SJSA1 (cell line): ENCODE data around the gene SYT15. TPM values are rescaled to one million over a fixed set of nuclear protein-coding genes. Genes with fewer than 3 reads are reported as not detected.
"Not testable (repeated sequence)": the region's sequence is repeated elsewhere in the genome, so short reads cannot be mapped to it uniquely, and the experiment has no call there.

Experiments
- DNase-seq, 2 experiments: peaks; one replicate each; pipeline ENCODE4 v3.0.0-alpha.2; 2015 to 2020; ENCODE audit warnings: low spot score in 2 of 2, low read depth in 1 of 2
- H3K27ac ChIP-seq: fragments of 250-450 bp; sonication (Bioruptor Pico); 2 replicates; pipeline ENCODE4 v1.5.1; 2020; ENCODE audit warnings: mild to moderate bottlenecking, moderate library complexity
- H3K27me3 ChIP-seq: fragments of 250-450 bp; sonication (Bioruptor Pico); replicated peaks from 2 replicates; pipeline ENCODE4 v1.5.1; 2020; ENCODE audit warnings: mild to moderate bottlenecking, moderate library complexity
- H3K36me3 ChIP-seq: fragments of 250-450 bp; sonication (Bioruptor Pico); 2 replicates; pipeline ENCODE4 v1.5.1; 2020; ENCODE audit warnings: mild to moderate bottlenecking
- H3K4me1 ChIP-seq: fragments of 250-450 bp; sonication (Bioruptor Pico); replicated peaks from 2 replicates; pipeline ENCODE4 v1.6.1; 2021; ENCODE audit warnings: mild to moderate bottlenecking
- H3K4me3 ChIP-seq: fragments of 250-450 bp; sonication (Bioruptor Pico); 2 replicates; pipeline ENCODE4 v1.5.1; 2020; ENCODE audit warnings: mild to moderate bottlenecking
- H3K9me3 ChIP-seq: fragments of 250-450 bp; sonication (Bioruptor Pico); replicated peaks from 2 replicates; pipeline ENCODE4 v1.5.1; 2020; ENCODE audit warnings: mild to moderate bottlenecking
- total RNA-seq: library from RNA; depleted of rRNA; stranded (reverse); fragments of >200 nt; shearing (Covaris generic); gene quantifications from 2 replicates; pipeline ENCODE4 v1.2.3, GENCODE V29; 2014; rRNA removed

The SYT15 gene
- total RNA-seq, 1 experiment from 2014 or later, result 5.2 TPM

DNA sequence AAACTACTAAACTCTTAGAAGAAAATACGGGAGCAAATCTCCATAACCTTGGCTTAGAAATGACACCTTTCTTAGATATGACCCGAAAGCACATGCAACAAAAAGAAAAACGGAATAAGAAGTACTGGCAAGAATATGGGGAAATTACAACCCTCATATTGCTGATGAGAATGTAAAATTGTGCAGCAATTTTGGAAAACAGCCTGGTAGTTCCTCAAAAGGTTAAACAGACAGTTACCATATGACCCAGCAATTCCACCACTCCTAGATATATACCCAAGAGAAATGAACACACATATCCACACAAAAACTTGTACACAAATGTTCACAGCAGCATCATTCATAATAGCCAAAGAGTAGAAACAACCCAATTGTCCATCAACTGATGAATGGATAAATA lies 37.3 kb downstream of the SYT15 start:
- H3K4me1 ChIP-seq, H3K9me3 ChIP-seq, H3K27me3 ChIP-seq, H3K27ac ChIP-seq, DNase-seq, H3K4me3 ChIP-seq, H3K36me3 ChIP-seq: not testable (repeated sequence)

DNA sequence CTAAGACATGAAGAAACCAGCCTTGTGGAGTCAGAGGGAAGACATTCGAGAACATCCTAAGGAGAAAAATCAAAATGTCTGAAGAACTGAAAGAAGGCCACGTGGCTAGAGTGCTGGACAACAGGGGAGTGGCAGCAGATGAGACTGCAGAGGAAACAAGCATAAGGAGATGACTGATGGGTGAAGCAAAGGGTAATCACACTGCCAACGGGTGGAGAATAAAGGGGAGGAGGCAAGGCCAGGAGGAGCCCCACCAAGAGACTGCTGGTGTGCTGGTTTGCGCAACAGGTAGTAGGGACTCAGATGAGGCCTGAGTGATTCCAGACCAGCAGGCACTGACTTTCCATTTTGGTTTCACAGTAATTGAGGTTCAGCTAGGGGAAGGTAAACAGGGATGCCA lies 38.2 kb downstream of the SYT15 start:
- H3K9me3 ChIP-seq, H3K4me1 ChIP-seq, H3K27me3 ChIP-seq, H3K4me3 ChIP-seq, H3K27ac ChIP-seq, H3K36me3 ChIP-seq, DNase-seq: not testable (repeated sequence)

DNA sequence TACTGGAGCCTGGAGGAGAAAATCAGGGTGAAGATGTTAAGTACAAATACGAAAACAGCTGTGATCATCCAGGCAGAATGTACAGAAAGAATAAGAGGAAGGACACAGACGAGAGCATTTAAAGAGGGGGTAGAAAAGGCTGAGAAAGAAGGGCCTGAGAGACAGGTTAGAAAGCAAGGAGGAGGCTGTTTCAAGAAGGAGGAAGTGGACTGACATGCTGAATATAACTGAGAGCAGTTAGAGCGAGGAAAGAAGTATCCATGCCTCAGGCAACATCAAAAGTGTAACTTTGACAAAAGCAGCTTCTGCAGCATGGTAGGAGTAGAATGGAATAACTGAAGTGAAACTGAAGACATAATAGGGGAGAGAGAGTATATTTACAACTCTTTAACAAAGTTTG lies 39.0 kb downstream of the SYT15 start:
- not testable (repeated sequence) for H3K4me1 ChIP-seq, H3K27me3 ChIP-seq, H3K9me3 ChIP-seq, DNase-seq, H3K36me3 ChIP-seq, H3K27ac ChIP-seq, H3K4me3 ChIP-seq

DNA sequence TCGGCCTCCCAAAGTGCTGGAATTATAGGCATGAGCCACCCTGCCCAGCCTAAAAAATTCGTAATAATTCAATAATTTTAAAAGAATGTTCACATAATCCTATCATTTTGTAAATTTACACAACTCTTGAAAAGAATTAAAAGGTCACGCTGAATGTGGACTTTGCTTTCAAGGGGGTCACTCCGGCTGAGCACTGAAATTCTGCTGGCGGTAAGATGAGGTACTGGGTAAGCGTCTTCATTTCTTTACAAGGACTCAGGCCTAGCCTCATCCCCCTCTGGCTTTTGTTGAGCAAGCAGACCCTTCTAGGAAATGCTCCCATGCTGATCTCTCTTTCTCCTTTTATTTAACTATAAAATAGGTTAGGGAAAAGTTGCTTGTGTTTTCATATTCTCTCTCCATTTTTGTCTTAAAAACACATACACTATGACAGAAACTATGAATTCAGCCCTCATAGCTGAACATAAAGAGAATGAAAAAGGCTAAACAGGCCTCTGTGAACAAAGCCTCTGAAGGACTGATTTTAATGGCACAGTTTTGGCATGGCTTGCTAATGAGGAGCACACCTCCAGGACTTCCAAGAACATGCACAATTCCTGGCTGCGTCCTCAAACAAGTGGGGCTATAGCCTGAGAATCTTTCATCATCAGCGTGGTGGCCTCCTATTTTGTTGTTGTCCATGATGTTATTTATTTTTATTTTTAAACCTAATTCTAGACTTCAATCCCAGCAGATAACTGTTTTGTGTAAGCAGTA lies 45.1 kb downstream of the SYT15 start:
- not testable (repeated sequence) for H3K36me3 ChIP-seq, H3K4me3 ChIP-seq, H3K27me3 ChIP-seq, H3K9me3 ChIP-seq, H3K27ac ChIP-seq, DNase-seq, H3K4me1 ChIP-seq

DNA sequence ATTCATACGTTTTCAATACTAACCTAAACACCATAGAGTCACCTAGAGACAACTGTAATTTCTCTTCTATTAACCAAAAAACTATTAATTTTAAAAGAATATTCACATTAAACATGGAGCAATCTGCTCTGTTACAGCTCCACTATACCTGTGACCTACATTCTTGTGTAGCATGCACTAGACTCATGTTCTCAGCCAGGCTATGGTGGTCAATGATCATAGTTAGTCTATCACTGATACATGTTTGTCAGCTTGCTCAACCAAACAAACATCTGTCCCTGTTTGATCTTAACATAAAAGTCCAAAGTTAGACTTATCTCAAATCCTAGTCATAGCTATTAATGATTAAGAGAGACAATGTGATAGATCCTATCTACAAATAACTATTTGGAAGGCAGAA lies 50.9 kb downstream of the SYT15 start:
- not testable (repeated sequence) for H3K36me3 ChIP-seq, H3K4me3 ChIP-seq, H3K4me1 ChIP-seq, DNase-seq, H3K27me3 ChIP-seq, H3K9me3 ChIP-seq, H3K27ac ChIP-seq

DNA sequence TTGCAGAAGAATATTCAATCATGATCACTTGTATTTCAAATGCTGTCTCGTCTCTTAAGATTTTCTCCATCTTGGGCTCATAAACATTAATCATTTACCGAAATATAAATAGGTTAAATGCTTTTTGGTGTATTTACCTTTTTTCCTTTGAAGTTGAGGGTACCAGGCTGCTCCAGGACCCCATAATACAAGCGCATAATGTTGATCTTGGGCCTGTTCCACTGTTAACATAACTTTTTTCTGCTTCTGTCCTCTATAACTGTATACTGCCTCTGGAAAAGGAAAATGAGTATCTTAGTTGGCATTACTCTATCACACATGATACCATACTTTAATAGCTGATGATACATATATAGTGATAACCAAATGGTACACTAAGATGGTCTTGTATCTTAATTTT lies 51.9 kb downstream of the SYT15 start:
- H3K36me3 ChIP-seq, DNase-seq, H3K4me1 ChIP-seq, H3K9me3 ChIP-seq, H3K27ac ChIP-seq, H3K27me3 ChIP-seq, H3K4me3 ChIP-seq: not testable (repeated sequence)

DNA sequence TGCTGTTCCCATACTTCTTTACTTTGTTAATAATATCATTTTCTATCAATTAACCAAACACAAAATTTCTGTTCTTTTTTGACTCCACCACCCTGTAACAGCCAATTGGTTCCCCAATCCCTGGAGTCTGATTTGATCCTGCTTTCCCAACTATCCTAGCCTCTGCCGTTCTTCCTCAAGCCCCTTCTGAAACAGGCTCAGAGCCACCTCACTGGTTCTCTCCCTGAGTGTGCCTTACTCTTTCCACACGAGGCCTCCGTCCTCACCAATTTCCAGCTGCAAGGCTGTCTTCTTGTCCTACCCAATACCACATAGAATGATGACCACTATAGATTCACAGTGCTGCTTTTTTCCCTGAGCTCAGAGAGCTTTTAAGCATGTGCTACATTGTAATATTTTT lies 52.8 kb downstream of the SYT15 start:
- not testable (repeated sequence) for H3K36me3 ChIP-seq, H3K4me1 ChIP-seq, DNase-seq, H3K4me3 ChIP-seq, H3K27ac ChIP-seq, H3K9me3 ChIP-seq, H3K27me3 ChIP-seq

DNA sequence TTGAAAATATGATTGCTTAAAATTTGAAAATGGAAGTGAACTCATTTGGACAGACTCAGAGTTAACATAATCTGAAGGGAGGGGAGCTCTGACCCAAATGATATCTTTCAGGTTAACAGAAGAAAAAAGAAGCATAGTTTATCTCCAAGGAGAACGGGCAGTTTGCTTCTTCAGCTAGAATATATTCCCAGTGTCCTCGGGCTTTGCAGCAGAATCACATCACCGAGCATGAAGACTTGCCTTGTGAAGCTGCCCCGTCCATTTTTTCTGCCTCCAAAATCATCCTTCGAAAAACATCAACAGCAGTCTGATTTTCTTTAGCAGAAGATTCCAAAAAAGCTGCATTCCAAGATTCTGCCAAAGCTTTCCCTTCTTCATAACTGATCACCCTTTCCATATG lies 55.8 kb downstream of the SYT15 start:
- not testable (repeated sequence) for H3K27me3 ChIP-seq, H3K4me1 ChIP-seq, H3K36me3 ChIP-seq, H3K27ac ChIP-seq, DNase-seq, H3K4me3 ChIP-seq, H3K9me3 ChIP-seq

DNA sequence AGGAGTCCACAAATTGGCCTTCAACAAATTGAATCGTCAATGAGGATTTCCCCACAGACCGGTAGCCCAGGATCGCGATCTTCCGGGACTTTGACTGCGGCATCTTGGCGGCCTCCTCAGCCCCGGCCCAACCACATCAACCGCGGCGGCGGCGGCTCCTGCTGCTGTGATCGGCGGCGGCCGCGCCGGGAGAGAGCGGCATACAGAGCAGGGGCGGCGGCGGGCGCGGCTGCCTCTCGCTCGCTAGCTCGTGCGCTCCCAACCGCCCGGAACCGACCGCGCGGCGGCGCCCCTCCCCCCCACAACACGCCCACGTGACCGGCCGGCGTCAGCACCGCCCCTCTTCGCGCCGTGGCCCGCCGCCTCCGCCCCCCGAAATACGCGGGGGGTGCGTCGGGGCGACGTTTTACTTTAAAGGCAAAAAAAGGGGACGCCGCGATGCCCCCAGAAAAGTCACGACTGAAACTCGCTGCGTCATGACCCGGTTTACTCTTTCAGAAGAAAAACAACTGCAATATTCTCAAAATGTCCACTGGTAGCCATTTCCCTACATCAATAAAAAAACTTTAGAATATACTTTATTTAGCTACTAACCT lies 56.5 kb downstream of the SYT15 start:
- not testable (repeated sequence) for H3K9me3 ChIP-seq, H3K27ac ChIP-seq, H3K4me1 ChIP-seq, DNase-seq, H3K27me3 ChIP-seq, H3K36me3 ChIP-seq
- H3K4me3 ChIP-seq, result peak overlapping the region; percentile 32

DNA sequence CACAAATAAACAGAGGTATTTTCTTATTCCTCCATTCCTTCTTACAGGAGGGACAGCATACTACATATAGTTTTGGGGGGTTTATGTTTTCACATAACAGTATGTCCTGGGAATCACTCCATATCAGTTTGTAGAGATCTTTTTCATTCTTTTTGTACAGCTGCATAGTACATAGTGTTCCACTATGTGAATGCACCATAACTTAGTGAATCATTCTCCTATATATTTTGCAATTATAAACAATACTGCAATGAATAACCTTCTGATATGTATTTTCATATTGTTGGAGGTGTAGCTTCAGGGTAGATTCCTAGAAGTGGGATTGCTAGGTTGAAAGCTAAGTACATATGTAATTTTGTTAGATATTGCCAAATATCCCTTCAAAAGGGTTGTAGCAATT lies 61.1 kb downstream of the SYT15 start:
- not testable (repeated sequence) for H3K27me3 ChIP-seq, DNase-seq

More for the DNA sequence above, 61.1 kb downstream of the SYT15 start:
- not testable (repeated sequence) for H3K36me3 ChIP-seq, H3K9me3 ChIP-seq, H3K27ac ChIP-seq, H3K4me3 ChIP-seq, H3K4me1 ChIP-seq

Other genes with a start within 250 kb of the SYT15 start
- gene ANXA8L1, start 203.4 kb upstream of the SYT15 start, total RNA-seq, result 0.16 TPM in 1 of 2 replicates, not detected in the other
- 0.06 and 0.71 TPM in 2 replicates for gene NPY4R, start 113.2 kb upstream of the SYT15 start, total RNA-seq
- gene GPRIN2, start 22.5 kb upstream of the SYT15 start, total RNA-seq, result 0.42 and 1.3 TPM in 2 replicates